Inflammatory macrophage treated with lipopolysaccharide for 1 hour (primary cell): ENCODE measurements around the gene DDX3Y.

Experiments
- DNase-seq, 2 donors: peaks; one replicate each; pipeline ENCODE4 v3.0.0-alpha.2; 2020 to 2022

DDX3Y gene

DNA sequence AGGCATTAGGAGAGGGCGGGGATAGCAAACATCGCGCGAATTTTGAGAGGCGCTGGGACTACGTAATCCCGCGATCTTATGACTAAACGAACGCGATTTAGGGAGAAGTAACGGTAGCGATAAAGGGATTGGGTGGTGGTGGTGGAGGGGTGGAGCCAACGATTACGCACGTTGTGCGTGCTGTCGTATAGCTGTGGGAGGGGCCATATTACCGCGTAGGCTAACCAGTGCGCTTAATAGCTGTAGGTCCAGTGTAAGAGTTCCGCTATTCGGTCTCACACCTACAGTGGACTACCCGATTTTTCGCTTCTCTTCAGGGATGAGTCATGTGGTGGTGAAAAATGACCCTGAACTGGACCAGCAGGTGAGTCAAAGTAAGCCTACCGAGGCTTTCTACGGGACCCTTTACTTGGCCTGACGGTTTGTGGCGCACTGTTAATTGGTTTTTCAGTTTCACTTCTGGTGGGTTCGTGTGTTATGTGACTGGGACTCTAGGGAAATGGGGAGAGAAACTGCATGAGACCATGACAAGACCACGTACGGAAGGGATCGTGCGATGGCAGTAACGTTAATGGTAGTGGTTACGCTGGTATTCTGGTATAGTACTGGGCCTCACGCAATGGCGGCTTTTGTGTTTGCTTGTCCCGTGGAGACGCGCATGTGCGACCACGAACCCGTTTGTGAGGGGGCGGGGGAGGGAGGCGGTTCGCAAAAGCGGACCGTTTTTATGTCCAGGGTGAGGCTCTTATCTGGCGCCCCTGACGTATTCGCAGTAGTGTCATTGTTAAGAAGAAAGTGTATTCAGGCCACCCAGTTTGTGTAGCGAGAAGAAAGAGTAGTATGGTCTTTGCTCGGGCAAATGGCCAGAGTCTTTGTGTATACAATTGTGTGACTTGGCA is at the start of gene DDX3Y:
Gene DDX3Y (plus strand): TSS at position 251 of the 899 bp plus-strand sequence. CDS start 69 bp downstream, at position 320.
- DNase-seq = peak; percentile 89 to 90

DNA sequence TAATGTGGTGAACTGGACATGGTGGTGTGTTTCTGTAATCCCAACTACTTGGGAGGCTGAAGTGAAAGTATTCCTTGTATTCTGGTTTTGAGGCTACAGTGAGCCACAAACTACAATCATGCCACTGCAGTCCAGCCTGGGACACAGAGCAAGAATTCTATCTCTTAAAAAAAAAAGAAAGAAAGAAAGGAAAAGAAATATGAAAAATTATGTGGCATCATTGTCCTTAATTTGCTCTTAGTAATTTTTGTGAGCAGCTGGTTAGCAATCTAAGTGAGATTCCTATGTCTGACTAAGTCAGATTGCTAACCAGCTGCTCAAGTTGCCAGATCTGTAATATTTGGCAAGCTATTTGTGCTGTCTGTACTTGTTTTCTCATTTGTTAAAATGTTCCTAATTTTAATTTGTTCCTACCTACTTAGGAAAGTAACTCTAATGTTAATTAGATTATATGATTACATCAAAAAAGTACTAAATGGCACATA is 48.8 kb upstream of the DDX3Y start:
- no peak for DNase-seq

DNA sequence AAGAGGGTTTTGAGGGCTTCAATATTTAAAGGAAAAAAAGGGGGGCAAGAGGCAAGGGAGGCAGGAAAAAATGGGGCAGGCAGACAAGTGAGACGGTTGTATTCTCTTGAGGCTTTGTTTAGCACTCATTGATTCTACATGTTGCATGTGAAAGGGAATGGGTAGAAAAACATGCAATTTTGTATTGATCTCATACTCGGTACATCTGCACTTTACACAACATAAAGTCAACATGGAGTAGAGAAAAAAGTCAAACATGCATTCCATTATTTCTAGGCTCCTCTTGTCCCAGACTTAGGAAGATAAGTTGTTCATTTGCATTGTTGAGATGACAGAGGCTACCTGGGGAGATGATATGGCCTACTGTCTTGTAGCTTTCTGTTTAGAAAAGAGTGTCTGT is 36.7 kb upstream of the DDX3Y start:
- no peak for DNase-seq

DNA sequence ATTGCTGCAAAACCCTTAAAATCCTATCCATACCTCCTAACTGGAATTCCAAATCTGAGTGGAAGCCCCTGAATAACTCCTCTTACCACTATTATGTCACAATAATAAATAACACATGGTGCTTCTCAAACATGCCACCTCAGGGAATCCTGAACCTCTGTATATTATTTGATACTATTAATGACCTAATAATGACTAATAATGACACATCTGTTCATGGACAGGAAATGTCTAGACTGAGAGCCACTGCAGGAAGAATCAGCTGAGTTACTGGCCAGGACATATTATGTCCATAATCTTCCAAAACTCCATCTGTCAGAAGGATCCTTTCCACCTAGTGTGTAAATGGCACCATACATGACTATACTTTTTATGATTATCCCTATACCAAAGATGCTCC is 7.7 kb upstream of the DDX3Y start:
- no peak for DNase-seq

DNA sequence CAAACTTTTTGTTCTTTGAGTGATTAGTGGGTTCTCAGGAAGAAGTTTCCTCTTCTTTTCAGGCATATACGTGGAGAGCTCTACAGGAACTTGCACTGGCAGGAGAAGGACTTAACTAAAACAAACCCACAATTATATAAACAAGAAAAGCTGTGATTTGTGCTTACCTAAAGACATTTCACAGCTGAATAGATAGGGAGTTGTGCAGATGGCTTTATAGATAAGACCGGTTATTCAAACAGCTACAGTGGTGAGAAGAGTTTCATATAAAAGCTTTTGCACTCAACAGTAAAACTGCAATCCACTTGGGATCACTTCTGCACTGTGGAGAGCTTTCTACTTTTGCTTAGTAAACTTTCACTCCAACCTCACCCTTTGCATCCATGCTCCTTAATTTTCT is 6.1 kb upstream of the DDX3Y start:
- DNase-seq = no peak

DNA sequence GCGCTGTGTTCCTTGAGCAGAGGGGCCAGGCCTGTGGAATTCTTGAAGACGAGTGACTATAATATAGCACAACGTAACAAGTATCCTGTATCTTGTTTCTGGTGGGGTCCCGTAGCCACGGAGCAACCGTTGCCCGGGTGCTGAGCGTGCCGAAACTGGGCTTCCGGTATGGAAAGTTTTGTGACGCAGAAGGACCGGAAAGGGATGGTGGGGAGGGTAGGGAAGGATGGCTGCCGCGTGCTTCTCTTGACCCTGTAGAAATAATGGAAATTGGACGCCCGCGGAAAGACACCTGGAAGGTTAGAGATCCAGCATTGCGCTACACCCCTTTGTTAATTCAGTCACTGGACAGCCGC is 827 bp downstream of the DDX3Y start:
- DNase-seq = peak; percentile 50 to 67

DNA sequence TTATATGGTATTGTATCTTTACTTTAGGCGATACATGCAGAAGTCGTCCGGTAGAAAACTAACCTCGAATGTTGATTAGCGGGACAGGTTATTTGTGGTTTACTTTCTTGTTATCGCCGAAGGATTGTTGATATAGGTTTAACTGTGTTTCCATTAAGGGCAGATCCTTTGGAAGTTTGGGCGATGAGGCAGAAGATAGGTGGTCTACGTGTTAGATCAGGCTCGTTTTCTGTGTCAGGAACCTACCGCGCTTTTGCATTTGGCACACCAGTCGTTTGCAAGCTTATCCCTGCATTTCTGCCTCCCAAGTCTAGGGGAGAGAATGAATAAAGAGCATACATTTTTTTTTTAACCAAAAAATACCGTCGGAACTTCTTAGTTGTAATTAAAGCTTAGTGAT is 1.2 kb downstream of the DDX3Y start:
- no peak for DNase-seq

DNA sequence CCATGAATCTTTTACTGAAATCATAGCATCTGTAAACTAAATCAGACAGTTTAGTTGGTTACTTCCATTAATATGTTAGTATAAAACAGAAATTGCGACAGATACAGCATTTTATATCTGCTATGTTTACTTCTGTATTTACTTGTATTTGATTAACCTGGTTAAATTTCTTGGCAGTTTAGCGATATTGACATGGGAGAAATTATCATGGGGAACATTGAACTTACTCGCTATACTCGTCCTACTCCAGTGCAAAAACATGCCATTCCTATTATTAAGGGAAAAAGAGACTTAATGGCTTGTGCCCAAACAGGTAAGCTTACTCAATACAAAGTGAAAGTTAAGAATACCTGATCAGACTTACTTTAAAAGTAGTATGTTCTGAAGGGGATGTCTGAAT is 8.9 kb downstream of the DDX3Y start:
- no peak for DNase-seq

DNA sequence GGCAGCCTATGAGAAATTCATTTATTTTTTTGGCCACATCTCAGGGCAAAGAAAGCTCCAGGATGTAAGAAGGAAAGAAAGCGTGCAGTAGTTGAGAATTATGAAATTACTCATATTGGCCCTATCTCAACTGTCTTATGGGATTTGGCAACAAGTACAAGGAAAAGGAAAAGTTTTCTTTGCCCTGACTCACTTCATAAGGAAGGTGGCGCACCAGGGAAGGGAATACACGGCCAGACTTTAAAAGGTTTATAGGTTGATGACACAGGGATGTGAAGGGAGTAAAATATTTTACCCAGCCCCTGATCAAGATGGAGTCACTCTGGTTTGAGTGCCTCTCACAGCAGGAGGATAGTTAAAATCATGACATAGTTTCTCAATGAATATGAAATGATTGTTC is 23.4 kb downstream of the DDX3Y start:
- no peak for DNase-seq

DNA sequence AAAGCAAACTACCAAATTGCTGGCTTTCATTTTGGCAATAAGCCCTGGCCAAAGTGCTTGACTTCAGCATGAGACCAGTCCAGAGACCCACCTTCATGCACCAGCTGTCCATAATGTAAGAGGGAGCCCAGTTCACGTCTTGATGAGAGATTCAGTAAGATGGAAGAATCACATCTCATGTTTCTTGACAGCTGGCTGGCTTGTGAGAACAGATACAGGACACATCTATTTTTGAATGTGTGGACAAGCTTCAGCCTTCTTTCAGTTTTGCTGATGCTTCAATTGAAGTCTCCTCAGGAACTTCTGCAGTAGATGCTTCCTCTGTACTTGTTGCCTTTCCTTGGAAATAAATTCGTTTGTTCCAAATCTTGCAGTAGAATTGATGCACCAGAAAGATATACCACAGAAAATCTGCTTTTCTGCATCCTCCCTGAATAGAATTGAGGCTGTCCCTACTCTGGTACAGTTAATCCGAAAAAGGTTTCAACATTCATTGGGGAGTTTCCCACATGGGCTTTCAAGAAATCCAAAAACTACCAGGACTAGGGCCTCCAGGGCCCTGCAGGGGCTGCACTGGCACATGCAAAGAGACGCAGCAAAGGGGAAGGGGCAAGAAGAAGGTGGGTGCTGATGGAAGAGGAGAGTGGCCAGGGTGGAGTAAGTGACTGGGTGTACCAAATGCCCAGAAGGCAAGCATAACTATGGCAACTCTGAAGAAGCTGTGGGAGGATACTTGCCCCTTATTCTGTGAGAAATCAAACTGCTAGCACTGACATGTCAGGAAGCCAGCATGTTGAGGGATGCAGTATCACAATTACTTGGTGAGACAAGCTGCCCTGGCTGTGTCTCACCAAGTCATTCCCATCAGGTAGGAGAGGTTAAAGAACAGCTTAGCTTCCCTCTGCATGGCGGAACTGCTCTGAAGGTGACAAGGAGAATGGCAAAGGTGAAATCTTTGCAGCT is 37.3 kb downstream of the DDX3Y start:
- no peak for DNase-seq
